MCF 10A (cell line): ENCODE results near the gene DNHD1. TPM values are rescaled to one million over a fixed set of nuclear protein-coding genes. Genes with fewer than 3 reads are reported as not detected.

Source experiments
- BruUV-seq: library from RNA; stranded (reverse); fragments of 400-500 nt; replicated peaks from 2 replicates; lab custom pipeline; 2021; lab: Mats Ljungman, UMichigan
- CTCF ChIA-PET: fragments of 300-600 bp; sonication (Branson Sonifier 250); formaldehyde crosslinking; extraction: SDS; loops from one replicate; lab custom pipeline; 2021; ENCODE audit warnings: antibody characterized with exemption, inconsistent platforms; lab: Yijun Ruan, JAX
- POLR2A ChIA-PET: fragments of 300-600, 350-650 bp; sonication (Branson Sonifier 250); formaldehyde crosslinking; extraction: SDS; loops from one replicate; lab custom pipeline; 2020; ENCODE audit warnings: antibody characterized with exemption, inconsistent platforms; lab: Yijun Ruan, JAX
- DNase-seq: peaks from one replicate; pipeline ENCODE4 v3.0.0-alpha.2; 2018; ENCODE audit not compliant: unreplicated experiment
- H3K27ac Mint-ChIP-seq: one replicate; pipeline ENCODE4 v1.8.0; 2022; ENCODE audit warnings: mild to moderate bottlenecking, low read depth, mixed read lengths; ENCODE audit not compliant: unreplicated experiment
- H3K27me3 Mint-ChIP-seq: one replicate; pipeline ENCODE4 v1.8.0; 2022; ENCODE audit warnings: mixed read lengths; ENCODE audit not compliant: insufficient read depth, unreplicated experiment
- H3K36me3 Mint-ChIP-seq: one replicate; pipeline ENCODE4 v1.8.0; 2022; ENCODE audit warnings: mild to moderate bottlenecking, moderate library complexity, mixed read lengths; ENCODE audit not compliant: insufficient read depth, unreplicated experiment
- H3K4me1 Mint-ChIP-seq: one replicate; pipeline ENCODE4 v1.8.0; 2022; ENCODE audit warnings: mixed read lengths; ENCODE audit not compliant: insufficient read depth, unreplicated experiment
- H3K4me3 Mint-ChIP-seq: one replicate; pipeline ENCODE4 v1.8.0; 2022; ENCODE audit warnings: mild to moderate bottlenecking, moderate library complexity, mixed read lengths; ENCODE audit not compliant: unreplicated experiment
- H3K9me3 Mint-ChIP-seq: one replicate; pipeline ENCODE4 v1.8.0; 2022; ENCODE audit warnings: mixed read lengths; ENCODE audit not compliant: unreplicated experiment
- CTCF ChIP-seq: fragments of 200-600 bp; IDR thresholded peaks from one replicate; pipeline ENCODE4 v1.8.0; 2022; ENCODE audit warnings: antibody characterized with exemption, mild to moderate bottlenecking; ENCODE audit not compliant: unreplicated experiment
- intact Hi-C: fragments of 100-400 bp; cut with micrococcal nuclease; formaldehyde crosslinking; loops from 2 replicates; pipeline ENCODE4 v1.14.1; 2022
- total RNA-seq: library from RNA; stranded (reverse); gene quantifications from 2 replicates; pipeline ENCODE4 v1.2.3, GENCODE V29; 2022

Gene DNHD1
- total RNA-seq, 1 experiment from 2014 or later, result 18.3 TPM

GRCh38 chr11:6557761-6558674, 60.9 kb downstream of the DNHD1 start:
- H3K4me1 Mint-ChIP-seq, result peaks cover 5% of the 10 kb centered on the region
- no peak for TF ChIP-seq CTCF
- BruUV-seq, result no TSS peak
- DNase-seq, result no peak
- H3K36me3 Mint-ChIP-seq, result peaks cover 10% of the 10 kb centered on the region
- CTCF ChIA-PET, result interaction anchor here (0.5 to 1.2 kb wide), 3 partner anchors 125 to 1335 kb away, joined by 3 to 5 read pairs (median 4); partner anchors contain the start of gene MRPL17
- no peaks in the 10 kb centered on the region for H3K27me3 Mint-ChIP-seq
- intact Hi-C loops, result no loop called here
- H3K9me3 Mint-ChIP-seq, result no peaks in the 10 kb centered on the region
- H3K4me3 Mint-ChIP-seq, result no peak overlapping the region
- POLR2A ChIA-PET, result no interaction called here
- H3K27ac Mint-ChIP-seq, result no peak overlapping the region

- CTCF ChIA-PET, result interaction anchor here (1.1 to 1.2 kb wide), 2 partner anchors 28 to 1333 kb away, joined by 3 to 4 read pairs; no protein-coding TSS in a partner anchor
- Mint-ChIP-seq H3K4me1 (peaks cover 5% of the 10 kb centered on the region), H3K9me3 (no peaks in the 10 kb centered on the region), H3K4me3 (no peak overlapping the region), H3K27ac (no peak overlapping the region), H3K36me3 (peaks cover 10% of the 10 kb centered on the region), H3K27me3 (no peaks in the 10 kb centered on the region)
- no TSS peak for BruUV-seq
- POLR2A ChIA-PET, result no interaction called here
- TF ChIP-seq CTCF, result no peak
- no peak for DNase-seq
- intact Hi-C loops, result no loop called here
Measured at GRCh38 chr11:6559369-6559768, 62.3 kb downstream of the DNHD1 start.

- no peak overlapping the region for H3K4me3 Mint-ChIP-seq
- ChIA-PET CTCF (no interaction called here), POLR2A (interaction anchor here (1.0 kb wide), 1 partner anchor 52 kb away, joined by 4 read pairs; no protein-coding TSS in a partner anchor)
- TF ChIP-seq CTCF, result no peak
- BruUV-seq, result no TSS peak
- no peak overlapping the region for H3K27ac Mint-ChIP-seq
- no peaks in the 10 kb centered on the region for H3K27me3 Mint-ChIP-seq
- intact Hi-C loops, result no loop called here
- H3K36me3 Mint-ChIP-seq, result peaks cover 10% of the 10 kb centered on the region
- no peak for DNase-seq
- no peaks in the 10 kb centered on the region for H3K9me3 Mint-ChIP-seq
- peaks cover 11% of the 10 kb centered on the region for H3K4me1 Mint-ChIP-seq
Measured at GRCh38 chr11:6561288-6561687, 64.2 kb downstream of the DNHD1 start.

- Mint-ChIP-seq H3K9me3 (no peaks in the 10 kb centered on the region), H3K4me1 (peaks cover 11% of the 10 kb centered on the region), H3K36me3 (peaks cover 5% of the 10 kb centered on the region), H3K4me3 (no peak overlapping the region), H3K27me3 (no peaks in the 10 kb centered on the region), H3K27ac (no peak overlapping the region)
- ChIA-PET CTCF (interaction anchor here (1.3 to 1.7 kb wide), 3 partner anchors 10 to 184 kb away, joined by 3 to 5 read pairs (median 4); no protein-coding TSS in a partner anchor), POLR2A (interaction anchor here (0.7 to 0.9 kb wide), 2 partner anchors 12 to 108 kb away, joined by 3 read pairs; no protein-coding TSS in a partner anchor)
- TF ChIP-seq CTCF, result no peak
- no TSS peak for BruUV-seq
- intact Hi-C loops, result no loop called here
- DNase-seq, result peak; percentile 16
Measured at GRCh38 chr11:6563121-6563619, 66.1 kb downstream of the DNHD1 start.
